GM19328 (cell line): ENCODE measurements around the gene ITGAL.
"Not testable (repeated sequence)": the region's sequence is repeated elsewhere in the genome, so short reads cannot be mapped to it uniquely, and the experiment has no call there.

Experiments used
- ATAC-seq: cut with Tn5 transposase; IDR thresholded peaks from one replicate; pipeline ENCODE4 v1.9.1; 2021; ENCODE audit warnings: mild to moderate bottlenecking, moderate library complexity; ENCODE audit not compliant: unreplicated experiment

Gene ITGAL

GRCh38 chr16:30457743-30458560, 14.6 kb upstream of the ITGAL start:
- ATAC-seq, result no peak

GRCh38 chr16:30458561-30459394, 13.8 kb upstream of the ITGAL start:
- peak; percentile 80 for ATAC-seq

GRCh38 chr16:30459456-30459855, 13.1 kb upstream of the ITGAL start:
- ATAC-seq, result no peak

DNA sequence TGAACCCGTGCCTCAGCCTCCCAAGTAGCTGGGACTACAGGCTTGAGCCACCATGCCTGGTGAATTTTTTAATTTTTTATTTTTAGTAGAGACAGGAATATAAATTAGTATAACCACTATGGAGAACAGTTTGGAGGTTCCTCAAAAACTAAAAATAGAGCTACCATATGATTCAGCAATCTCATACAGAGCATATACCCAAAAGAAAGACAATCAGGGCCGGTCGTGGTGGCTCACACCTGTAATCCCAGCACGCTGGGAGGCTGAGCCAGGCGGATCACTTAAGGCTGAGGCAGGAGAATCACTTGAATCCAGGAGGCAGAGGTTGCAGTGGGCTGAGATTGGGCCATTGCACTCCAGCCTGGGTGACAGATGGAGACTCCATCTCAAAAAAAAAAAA, 11.1 kb upstream of the ITGAL start:
- not testable (repeated sequence) for ATAC-seq

- ATAC-seq, result no peak
These were observed 8.5 kb upstream of the ITGAL start for GRCh38 chr16:30464078-30464477.

DNA sequence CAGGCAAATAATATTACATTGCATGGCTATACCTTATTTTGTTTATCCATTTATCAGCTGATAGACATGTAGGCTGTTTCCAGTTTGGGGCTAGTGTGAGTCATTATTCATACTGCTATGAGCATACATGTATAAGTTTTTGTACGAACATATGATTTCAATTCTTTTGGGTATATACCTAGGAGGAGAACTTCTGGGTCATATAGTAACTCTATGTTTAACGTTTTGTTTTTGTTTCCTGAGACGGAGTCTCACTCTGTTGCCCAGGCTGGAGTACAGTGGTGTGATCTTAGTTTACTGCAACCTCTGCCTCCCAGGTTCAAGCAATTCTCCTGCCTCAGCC, 2.4 kb upstream of the ITGAL start:
- ATAC-seq, result no peak

- no peak for ATAC-seq
These were observed 1.9 kb upstream of the ITGAL start for GRCh38 chr16:30470632-30470995.

- no peak for ATAC-seq
These were observed 910 bp downstream of the ITGAL start for GRCh38 chr16:30473231-30474073.

DNA sequence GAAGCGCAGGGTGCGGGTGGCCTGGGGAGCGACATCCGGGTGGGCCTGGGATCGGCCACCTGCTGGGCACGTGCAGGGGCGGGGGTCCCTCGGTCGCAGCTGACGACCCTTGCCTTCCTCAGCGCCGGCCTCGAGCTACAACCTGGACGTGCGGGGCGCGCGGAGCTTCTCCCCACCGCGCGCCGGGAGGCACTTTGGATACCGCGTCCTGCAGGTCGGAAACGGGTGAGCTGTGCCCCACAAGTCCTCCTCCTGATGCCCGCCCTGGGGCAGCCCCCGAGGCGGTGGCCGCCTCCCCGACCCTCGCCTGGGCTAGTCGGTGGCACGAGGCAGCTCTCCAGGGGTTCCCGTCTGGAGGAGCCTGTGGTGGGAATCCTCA, 1.5 kb downstream of the ITGAL start:
- ATAC-seq, result no peak

DNA sequence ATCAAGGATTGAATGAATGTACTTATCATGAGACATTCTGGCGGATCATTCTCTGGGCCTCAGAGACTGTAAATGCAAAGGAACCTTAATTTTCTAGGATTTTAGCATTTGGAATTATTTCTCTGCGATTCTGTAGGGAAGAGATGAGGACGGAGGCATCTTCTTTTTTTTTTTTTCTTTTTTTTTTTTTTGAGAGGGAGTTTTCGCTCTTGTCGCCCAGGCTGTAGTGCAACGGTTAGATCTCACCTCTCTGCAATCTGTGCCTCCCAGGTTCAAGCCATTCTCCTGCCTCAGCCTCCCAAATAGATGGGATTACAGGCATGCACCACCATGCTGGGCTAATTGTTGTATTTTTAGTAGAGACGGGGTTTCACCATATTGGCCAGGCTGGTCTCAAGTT, 2.1 kb downstream of the ITGAL start:
- ATAC-seq, result no peak

DNA sequence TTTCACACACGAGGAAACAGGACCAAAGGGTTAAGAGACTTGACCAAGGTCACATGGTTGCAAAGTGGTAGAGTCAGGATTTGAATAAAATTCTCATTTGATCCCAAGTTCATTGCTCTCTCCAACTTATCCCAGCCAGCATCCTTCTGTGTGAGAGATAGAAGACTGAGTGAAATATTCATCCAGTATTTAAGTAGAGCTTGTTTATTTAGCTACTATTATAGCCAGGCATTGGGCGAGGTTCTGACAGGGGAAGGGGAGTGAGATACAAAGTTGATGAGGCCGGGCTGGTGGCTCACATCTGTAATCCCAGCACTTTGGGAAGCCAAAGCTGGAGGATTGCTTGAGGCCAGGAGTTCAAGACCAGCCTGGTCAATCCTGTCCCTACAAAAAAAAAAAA, 4.4 kb downstream of the ITGAL start:
- ATAC-seq, result no peak

DNA sequence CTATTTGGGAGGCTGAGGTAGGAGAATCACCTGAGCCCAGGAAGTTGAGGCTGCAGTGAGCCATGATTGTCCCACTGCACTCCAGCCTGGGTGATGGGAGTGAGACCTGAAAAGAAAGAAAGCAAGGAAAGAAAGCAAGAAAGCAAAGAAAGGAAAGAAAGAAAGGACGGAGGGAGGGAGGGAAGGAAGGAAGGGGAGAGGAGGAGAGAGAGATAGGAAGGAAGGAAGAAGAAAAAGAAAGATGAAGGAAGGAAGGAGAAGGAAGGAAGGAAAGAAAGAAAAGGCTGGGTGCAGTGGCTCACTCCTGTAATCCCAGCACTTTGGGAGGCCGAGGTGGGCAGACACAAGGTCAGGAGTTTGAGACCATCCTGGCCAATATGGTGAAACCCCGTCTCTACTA, 5.2 kb downstream of the ITGAL start:
- ATAC-seq, result not testable (repeated sequence)

DNA sequence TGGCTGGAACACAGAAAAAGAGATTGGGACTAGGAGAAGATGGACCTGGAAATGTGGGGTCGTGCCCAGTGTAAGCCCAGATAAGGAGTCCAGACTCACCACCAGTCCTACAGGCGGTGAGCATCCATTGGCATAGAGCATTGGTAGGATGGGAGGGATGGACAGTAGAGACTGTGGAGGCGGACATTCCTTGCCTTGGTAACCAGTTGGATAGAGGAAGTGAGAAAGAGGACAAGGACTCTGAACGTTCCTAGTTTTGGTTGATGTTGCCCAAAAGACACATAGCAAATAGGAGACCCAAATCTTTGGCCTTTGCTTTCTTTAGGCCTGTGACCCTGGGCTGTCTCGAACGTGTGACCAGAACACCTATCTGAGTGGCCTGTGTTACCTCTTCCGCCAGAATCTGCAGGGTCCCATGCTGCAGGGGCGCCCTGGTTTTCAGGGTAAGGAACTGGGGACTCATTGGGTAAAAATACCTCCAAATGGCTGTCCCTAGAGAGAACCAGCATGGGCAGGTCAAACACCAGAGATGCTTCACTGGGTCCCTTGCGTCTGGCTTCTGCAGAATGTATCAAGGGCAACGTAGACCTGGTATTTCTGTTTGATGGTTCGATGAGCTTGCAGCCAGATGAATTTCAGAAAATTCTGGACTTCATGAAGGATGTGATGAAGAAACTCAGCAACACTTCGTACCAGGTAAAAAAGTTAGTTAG, 6.4 kb downstream of the ITGAL start:
- no peak for ATAC-seq

DNA sequence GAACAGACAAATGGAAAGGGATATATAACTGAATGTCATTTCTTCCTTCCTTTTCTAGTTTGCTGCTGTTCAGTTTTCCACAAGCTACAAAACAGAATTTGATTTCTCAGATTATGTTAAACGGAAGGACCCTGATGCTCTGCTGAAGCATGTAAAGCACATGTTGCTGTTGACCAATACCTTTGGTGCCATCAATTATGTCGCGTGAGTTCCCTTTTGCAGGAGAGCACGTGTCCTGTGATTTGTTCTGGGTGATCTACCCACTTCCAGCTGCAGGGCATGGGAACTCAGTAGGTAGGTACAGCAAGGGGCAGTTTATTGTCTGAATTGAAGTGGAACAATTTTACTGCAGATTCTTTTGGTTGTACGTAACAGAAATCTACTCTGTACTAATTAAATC, 8.8 kb downstream of the ITGAL start:
- ATAC-seq, result no peak

DNA sequence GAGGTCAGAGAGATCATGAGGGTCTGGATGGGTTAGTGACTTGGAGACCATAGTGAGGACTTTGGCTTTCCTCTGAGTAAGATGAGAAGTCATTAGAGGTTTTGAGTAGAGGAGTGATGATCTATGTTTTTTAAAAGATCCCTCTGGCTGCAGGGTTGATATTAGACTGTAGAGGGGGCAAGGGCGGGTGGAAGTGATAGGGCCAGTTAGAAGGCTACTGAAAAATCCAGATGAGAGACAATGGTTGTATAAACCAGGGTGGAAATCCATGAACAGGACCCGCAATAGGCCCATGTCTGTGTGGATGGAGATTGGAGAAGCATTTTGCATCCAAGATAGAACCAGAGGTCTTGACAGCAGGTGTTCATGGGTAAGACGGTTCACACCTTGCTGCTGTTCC, 9.8 kb downstream of the ITGAL start:
- ATAC-seq, result no peak

GRCh38 chr16:30484887-30485286, 12.3 kb downstream of the ITGAL start:
- no peak for ATAC-seq

DNA sequence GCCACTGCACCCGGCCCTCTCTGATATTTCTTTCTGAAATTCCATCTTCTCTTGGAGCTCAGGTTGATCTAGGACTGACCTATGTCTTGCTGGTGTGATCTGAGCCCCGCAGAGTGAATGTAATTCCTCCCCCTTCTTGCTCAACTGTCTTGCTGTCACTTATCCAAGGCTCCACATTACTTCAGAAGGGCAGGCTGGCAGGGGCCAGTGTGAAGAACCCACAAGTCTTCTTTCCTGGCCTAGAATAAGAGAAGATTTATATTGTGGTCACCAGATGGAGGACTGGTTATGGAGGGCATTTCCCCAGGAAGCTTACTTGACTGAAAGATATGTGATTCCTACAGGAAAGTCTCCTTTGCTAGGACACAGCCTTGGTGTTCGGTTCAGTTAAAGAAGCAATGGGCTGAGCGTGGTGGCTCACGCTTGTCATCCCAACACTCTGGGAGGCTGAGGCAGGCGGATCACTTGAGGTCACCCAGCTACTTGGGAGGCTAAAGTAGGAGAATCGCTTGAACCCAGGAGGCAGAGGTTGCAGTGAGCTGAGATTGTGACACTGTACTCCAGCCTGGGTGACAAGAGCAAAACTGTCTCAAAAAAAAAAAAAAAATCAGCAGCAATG, 13.4 kb downstream of the ITGAL start:
- no peak for ATAC-seq

- no peak for ATAC-seq
These were observed 16.4 kb downstream of the ITGAL start for GRCh38 chr16:30488764-30489605.

- no peak for ATAC-seq
These were observed 17.7 kb downstream of the ITGAL start for GRCh38 chr16:30490210-30490609.

DNA sequence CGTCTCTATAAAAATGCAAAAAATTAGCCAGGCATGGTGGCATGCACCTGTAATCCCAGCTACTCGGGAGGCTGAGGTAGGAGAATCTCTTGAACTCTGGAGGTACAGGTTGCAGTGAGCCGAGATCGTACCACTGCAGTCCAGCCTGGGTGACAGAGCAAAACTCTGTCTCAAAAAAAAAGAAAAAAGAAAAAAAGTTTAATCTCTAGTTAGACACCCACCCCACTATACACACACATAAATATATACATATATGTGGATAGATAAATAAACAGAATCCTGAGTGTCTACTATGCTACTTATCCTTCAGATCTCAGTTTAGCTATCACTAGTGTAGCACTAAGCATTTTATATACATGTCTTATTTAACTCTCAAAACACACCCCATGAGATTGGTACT, 18.7 kb downstream of the ITGAL start:
- ATAC-seq, result no peak
